GM12878 (cell line): ENCODE results near the gene CFAP97D2. TPM values are rescaled to one million over a fixed set of nuclear protein-coding genes. Genes with fewer than 3 reads are reported as not detected.

Source experiments
- ATAC-seq: fragments of 200-7000 bp; cut with Tn5 transposase; 3 replicates; pipeline ENCODE4 v1.9.1; 2020; ENCODE audit warnings: mild to moderate bottlenecking, moderate library complexity
- BruUV-seq: library from RNA; stranded (reverse); fragments of 400-500 nt; replicated peaks from 2 replicates; lab custom pipeline; 2021; lab: Mats Ljungman, UMichigan
- CTCF ChIA-PET: fragments of 300-600 bp; sonication (Branson Sonifier 250); formaldehyde crosslinking; extraction: SDS; loops from one replicate; lab custom pipeline; 2021; ENCODE audit warnings: inconsistent platforms; lab: Yijun Ruan, JAX
- POLR2A ChIA-PET: fragments of 350-600 bp; formaldehyde crosslinking; extraction: SDS; loops from one replicate; lab custom pipeline; 2021; ENCODE audit warnings: inconsistent platforms; lab: Charles Lee
- RAD21 ChIA-PET: fragments of 300-600 bp; sonication (Branson Sonifier 250); formaldehyde crosslinking; loops from one replicate; lab custom pipeline; 2023; ENCODE audit warnings: antibody characterized with exemption; ENCODE audit not compliant: unreplicated experiment; lab: Charles Lee
- SMC1A ChIA-PET: fragments of 300-600 bp; sonication (Branson Sonifier 250); formaldehyde crosslinking; loops from one replicate; lab custom pipeline; 2023; ENCODE audit not compliant: unreplicated experiment, uncharacterized antibody; lab: Charles Lee
- DNase-seq: peaks from one replicate; pipeline ENCODE4 v3.0.0-alpha.2; 2011; ENCODE audit warnings: low read depth, low spot score
- FAIRE-seq: peaks from 3 replicates; lab custom pipeline; 2011; peaks lifted over from hg19 to GRCh38; lab: Jason Lieb, UNC
- H2AFZ ChIP-seq: 2 replicates; pipeline ENCODE4 v1.6.0; 2011; ENCODE audit warnings: low read depth, low read length, control low read depth; ENCODE audit not compliant: control insufficient read depth
- H3K27ac ChIP-seq: 2 replicates; pipeline ENCODE4 v1.5.1; 2011; ENCODE audit warnings: control low read depth; ENCODE audit not compliant: control insufficient read depth, insufficient read depth
- H3K27me3 ChIP-seq, 2 experiments: replicated peaks in 1 of 2; 2 replicates each; pipeline versions ENCODE4 v1.6.0 to v1.6.1; 2011; ENCODE audit warnings: low read length in 1 of 2; ENCODE audit not compliant: control insufficient read depth in 2 of 2, insufficient read depth in 2 of 2
- H3K36me3 ChIP-seq, 2 experiments: 2 replicates each; pipeline ENCODE4 v1.5.1; 2011; ENCODE audit warnings: low read length in 1 of 2; ENCODE audit not compliant: control insufficient read depth in 2 of 2, insufficient read depth in 2 of 2
- H3K4me1 ChIP-seq: 2 replicates; pipeline ENCODE4 v1.6.1; 2011; ENCODE audit warnings: mild to moderate bottlenecking, low read length, moderate library complexity, mixed read lengths; ENCODE audit not compliant: control insufficient read depth, insufficient read depth
- H3K4me2 ChIP-seq: 2 replicates; pipeline ENCODE4 v1.6.0; 2011; ENCODE audit warnings: control low read depth; ENCODE audit not compliant: control insufficient read depth, insufficient read depth
- H3K4me3 ChIP-seq: fragments of 200-600 bp; sonication (generic); 2 replicates; pipeline ENCODE4 v1.5.1; 2016
- H3K79me2 ChIP-seq: 2 replicates; pipeline ENCODE4 v1.6.0; 2011; ENCODE audit warnings: low read length; ENCODE audit not compliant: control insufficient read depth, insufficient read depth
- H3K9ac ChIP-seq: 2 replicates; pipeline ENCODE4 v1.8.0; 2011; ENCODE audit warnings: low read length, control low read depth, mixed read lengths; ENCODE audit not compliant: control insufficient read depth, insufficient read depth
- H3K9me3 ChIP-seq: replicated peaks from 3 replicates; pipeline ENCODE4 v1.5.1; 2011; ENCODE audit warnings: mild to moderate bottlenecking, low read length; ENCODE audit not compliant: control insufficient read depth, insufficient read depth
- H4K20me1 ChIP-seq: 2 replicates; pipeline ENCODE4 v1.6.0; 2011; ENCODE audit not compliant: control insufficient read depth, insufficient read depth
- ASH2L ChIP-seq: fragments of 300-600, 200-600 bp; sonication (generic); IDR thresholded peaks from 2 replicates; pipeline ENCODE4 v1.6.1; 2017; ENCODE audit warnings: low read depth, mild to moderate bottlenecking, borderline replicate concordance
- ESRRA ChIP-seq: IDR thresholded peaks from 2 replicates; pipeline ENCODE4 v1.6.1; 2012; ENCODE audit warnings: mild to moderate bottlenecking, low read length, improper control_type of control experiment
- MEF2A ChIP-seq: IDR thresholded peaks from 2 replicates; pipeline ENCODE4 v1.6.1; 2011; ENCODE audit warnings: low read depth, mild to moderate bottlenecking, low read length, moderate library complexity; ENCODE audit not compliant: insufficient read depth
- MYB ChIP-seq: fragments of 150-350 bp; IDR thresholded peaks from 2 replicates; pipeline ENCODE4 v1.6.1; 2014; ENCODE audit warnings: mild to moderate bottlenecking, low read depth, low read length, borderline replicate concordance
- NR2C2 ChIP-seq: IDR thresholded peaks from 2 replicates; pipeline ENCODE4 v1.6.1; 2011; ENCODE audit warnings: borderline replicate concordance, low read depth; ENCODE audit not compliant: control insufficient read depth, insufficient read length
- PAX8 ChIP-seq: fragments of 450-650 bp; IDR thresholded peaks from 2 replicates; pipeline ENCODE4 v1.6.1; 2017; ENCODE audit warnings: mild to moderate bottlenecking, moderate library complexity
- POLR2AphosphoS2 ChIP-seq: IDR thresholded peaks from 2 replicates; pipeline ENCODE4 v1.6.1; 2011; ENCODE audit warnings: low read depth, mild to moderate bottlenecking, low read length, improper control_type of control experiment, moderate library complexity
- POLR2AphosphoS5 ChIP-seq: IDR thresholded peaks from 2 replicates; pipeline ENCODE4 v1.6.1; 2011; ENCODE audit warnings: mild to moderate bottlenecking, low read length, inconsistent platforms
- RUNX3 ChIP-seq: IDR thresholded peaks from 2 replicates; pipeline ENCODE4 v1.6.1; 2012; ENCODE audit warnings: low read length, inconsistent platforms
- SUPT20H ChIP-seq: IDR thresholded peaks from 2 replicates; pipeline ENCODE4 v1.6.1; 2011; ENCODE audit warnings: low read depth, mild to moderate bottlenecking, low read length, moderate library complexity, borderline replicate concordance; ENCODE audit not compliant: control insufficient read depth
- TCF3 ChIP-seq: IDR thresholded peaks from 2 replicates; pipeline ENCODE4 v1.6.1; 2012; ENCODE audit warnings: low read depth, mild to moderate bottlenecking, low read length, borderline replicate concordance; ENCODE audit not compliant: insufficient read depth
- TCF7 ChIP-seq: IDR thresholded peaks from 2 replicates; pipeline ENCODE4 v1.6.1; 2014; ENCODE audit warnings: antibody characterized with exemption, borderline replicate concordance
- WGBS: methylation state at CpG from one replicate; pipeline ENCODE4 v1.1.6; 2016; ENCODE audit warnings: low lambda C conversion rate; ENCODE audit not compliant: insufficient replicate concordance, insufficient coverage; ENCODE audit errors: missing lambda C conversion rate; 5-methylcytosine and 5-hydroxymethylcytosine counted together
- in situ Hi-C: fragments of 300-500 bp; cut with MboI; formaldehyde crosslinking; loops from 9 replicates; pipeline ENCODE4 v1.14.3; 2018; ENCODE audit warnings: mixed read lengths
- intact Hi-C: fragments of 100-400 bp; cut with micrococcal nuclease; formaldehyde crosslinking; loops from one replicate; pipeline ENCODE4 v1.14.2; 2022; ENCODE audit not compliant: unreplicated experiment
- polyA plus RNA-seq, 11 experiments: library from polyadenylated mRNA; depleted of rRNA in 4 of 11; unstranded in 6 of 11; stranded (reverse) in 5 of 11; fragments of >200 nt; fragmentation: Nextera tagmentation in 4 of 11; fragmentation: Illumina TruSeq in 1 of 11; extraction: Ambion mirVana in 4 of 11; extraction: Trizol in 1 of 11; gene quantifications; 1 replicate in 1 of 11; 2 replicates in 10 of 11; pipeline versions ENCODE4 v1.2.1 to v1.2.3, GENCODE V29; 2011 to 2016; ENCODE audit warnings: inconsistent platforms in 2 of 11, missing spikeins in 2 of 11, low read depth in 1 of 11
- total RNA-seq, 4 experiments: library from RNA; depleted of rRNA in 3 of 4; stranded (reverse); fragments of >200 nt in 3 of 4; fragmentation: Illumina TruSeq in 1 of 4; extraction: Trizol in 1 of 4; gene quantifications; 2 replicates each; pipeline versions ENCODE4 v1.2.1 to v1.2.3, GENCODE V29; 2013 to 2021
- TF ChIP-seq, protein P1 (sequence below): IDR thresholded peaks from 2 replicates; pipeline ENCODE4 v1.6.1; 2011; ENCODE audit warnings: mild to moderate bottlenecking, low read depth, low read length, moderate library complexity; ENCODE audit not compliant: insufficient replicate concordance
- TF ChIP-seq, protein P2 (sequence below): IDR thresholded peaks from 2 replicates; pipeline ENCODE4 v1.6.1; 2011; ENCODE audit warnings: borderline replicate concordance, low read depth, mild to moderate bottlenecking, moderate library complexity, mixed read lengths, low read length; ENCODE audit not compliant: insufficient read depth; ENCODE audit errors: extremely low read length
- TF ChIP-seq, protein P3 (sequence below): IDR thresholded peaks from 2 replicates; pipeline ENCODE4 v1.6.1; 2012; ENCODE audit warnings: mild to moderate bottlenecking, low read depth, low read length
- TF ChIP-seq, protein P4 (sequence below): fragments of 450-650 bp; IDR thresholded peaks from 2 replicates; pipeline ENCODE4 v1.6.1; 2017; ENCODE audit warnings: low read depth, mild to moderate bottlenecking, moderate library complexity

Gene CFAP97D2
- total and polyA plus RNA-seq, 10 of the 15 experiments (the other 5 are each of a cell fraction or from before 2014, with no cell fraction given): not detected

DNA sequence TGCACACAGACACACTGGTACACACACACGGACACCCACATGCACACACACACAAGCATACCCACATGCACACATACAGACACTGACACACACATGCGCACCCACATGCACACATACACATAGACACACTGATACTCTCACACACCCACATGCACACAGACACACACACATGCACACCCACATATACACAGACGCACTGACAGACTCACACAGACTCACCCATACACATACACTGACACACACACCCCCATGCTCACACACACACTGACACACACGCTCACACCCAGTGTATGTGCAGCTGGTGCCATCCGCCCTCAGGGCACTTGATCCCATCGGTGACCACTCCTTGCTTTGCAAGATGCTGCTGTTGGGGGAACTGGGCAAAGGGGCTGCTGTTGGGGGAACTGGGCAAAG is 36.9 kb upstream of the CFAP97D2 start:
- Histone ChIP-seq H3K27me3 (no peaks in the 10 kb centered on the region), H2AFZ (no peak overlapping the region), H3K79me2 (no peaks in the 10 kb centered on the region), H3K4me2 (no peak overlapping the region), H3K36me3 (no peaks in the 10 kb centered on the region), H3K4me3 (no peak overlapping the region), H4K20me1 (no peaks in the 10 kb centered on the region), H3K4me1 (peaks cover 41% of the 10 kb centered on the region), H3K9ac (no peak overlapping the region), H3K9me3 (no peaks in the 10 kb centered on the region), H3K27ac (no peak overlapping the region)
- in situ Hi-C loops: no loop called here
- intact Hi-C loops: loop anchor here (10.0 kb wide), 1 partner anchor 327 kb away; no protein-coding TSS in a partner anchor
- DNase-seq (no peak), ATAC-seq (no peak), FAIRE-seq (no peak)
- ChIA-PET POLR2A (no interaction called here), CTCF (no interaction called here), RAD21 (no interaction called here), SMC1A (no interaction called here)
- BruUV-seq: no TSS peak
- whole genome bisulfite sequencing: 95% methylated on average over 6 of the region's 6 CpGs
- TF ChIP-seq, protein P1, sequence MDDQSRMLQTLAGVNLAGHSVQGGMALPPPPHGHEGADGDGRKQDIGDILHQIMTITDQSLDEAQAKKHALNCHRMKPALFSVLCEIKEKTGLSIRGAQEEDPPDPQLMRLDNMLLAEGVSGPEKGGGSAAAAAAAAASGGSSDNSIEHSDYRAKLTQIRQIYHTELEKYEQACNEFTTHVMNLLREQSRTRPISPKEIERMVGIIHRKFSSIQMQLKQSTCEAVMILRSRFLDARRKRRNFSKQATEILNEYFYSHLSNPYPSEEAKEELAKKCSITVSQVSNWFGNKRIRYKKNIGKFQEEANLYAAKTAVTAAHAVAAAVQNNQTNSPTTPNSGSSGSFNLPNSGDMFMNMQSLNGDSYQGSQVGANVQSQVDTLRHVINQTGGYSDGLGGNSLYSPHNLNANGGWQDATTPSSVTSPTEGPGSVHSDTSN: peak; percentile 62
- TF ChIP-seq ESRRA: no peak
- TF ChIP-seq POLR2AphosphoS2: no peak
- TF ChIP-seq, protein P2, sequence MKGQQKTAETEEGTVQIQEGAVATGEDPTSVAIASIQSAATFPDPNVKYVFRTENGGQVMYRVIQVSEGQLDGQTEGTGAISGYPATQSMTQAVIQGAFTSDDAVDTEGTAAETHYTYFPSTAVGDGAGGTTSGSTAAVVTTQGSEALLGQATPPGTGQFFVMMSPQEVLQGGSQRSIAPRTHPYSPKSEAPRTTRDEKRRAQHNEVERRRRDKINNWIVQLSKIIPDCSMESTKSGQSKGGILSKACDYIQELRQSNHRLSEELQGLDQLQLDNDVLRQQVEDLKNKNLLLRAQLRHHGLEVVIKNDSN: no peak
- TF ChIP-seq SUPT20H: no peak
- no peak for TF ChIP-seq PAX8
- TF ChIP-seq TCF7: no peak
- no peak for TF ChIP-seq POLR2AphosphoS5
- TF ChIP-seq, protein P3, sequence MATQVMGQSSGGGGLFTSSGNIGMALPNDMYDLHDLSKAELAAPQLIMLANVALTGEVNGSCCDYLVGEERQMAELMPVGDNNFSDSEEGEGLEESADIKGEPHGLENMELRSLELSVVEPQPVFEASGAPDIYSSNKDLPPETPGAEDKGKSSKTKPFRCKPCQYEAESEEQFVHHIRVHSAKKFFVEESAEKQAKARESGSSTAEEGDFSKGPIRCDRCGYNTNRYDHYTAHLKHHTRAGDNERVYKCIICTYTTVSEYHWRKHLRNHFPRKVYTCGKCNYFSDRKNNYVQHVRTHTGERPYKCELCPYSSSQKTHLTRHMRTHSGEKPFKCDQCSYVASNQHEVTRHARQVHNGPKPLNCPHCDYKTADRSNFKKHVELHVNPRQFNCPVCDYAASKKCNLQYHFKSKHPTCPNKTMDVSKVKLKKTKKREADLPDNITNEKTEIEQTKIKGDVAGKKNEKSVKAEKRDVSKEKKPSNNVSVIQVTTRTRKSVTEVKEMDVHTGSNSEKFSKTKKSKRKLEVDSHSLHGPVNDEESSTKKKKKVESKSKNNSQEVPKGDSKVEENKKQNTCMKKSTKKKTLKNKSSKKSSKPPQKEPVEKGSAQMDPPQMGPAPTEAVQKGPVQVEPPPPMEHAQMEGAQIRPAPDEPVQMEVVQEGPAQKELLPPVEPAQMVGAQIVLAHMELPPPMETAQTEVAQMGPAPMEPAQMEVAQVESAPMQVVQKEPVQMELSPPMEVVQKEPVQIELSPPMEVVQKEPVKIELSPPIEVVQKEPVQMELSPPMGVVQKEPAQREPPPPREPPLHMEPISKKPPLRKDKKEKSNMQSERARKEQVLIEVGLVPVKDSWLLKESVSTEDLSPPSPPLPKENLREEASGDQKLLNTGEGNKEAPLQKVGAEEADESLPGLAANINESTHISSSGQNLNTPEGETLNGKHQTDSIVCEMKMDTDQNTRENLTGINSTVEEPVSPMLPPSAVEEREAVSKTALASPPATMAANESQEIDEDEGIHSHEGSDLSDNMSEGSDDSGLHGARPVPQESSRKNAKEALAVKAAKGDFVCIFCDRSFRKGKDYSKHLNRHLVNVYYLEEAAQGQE: no peak
- TF ChIP-seq, protein P4, sequence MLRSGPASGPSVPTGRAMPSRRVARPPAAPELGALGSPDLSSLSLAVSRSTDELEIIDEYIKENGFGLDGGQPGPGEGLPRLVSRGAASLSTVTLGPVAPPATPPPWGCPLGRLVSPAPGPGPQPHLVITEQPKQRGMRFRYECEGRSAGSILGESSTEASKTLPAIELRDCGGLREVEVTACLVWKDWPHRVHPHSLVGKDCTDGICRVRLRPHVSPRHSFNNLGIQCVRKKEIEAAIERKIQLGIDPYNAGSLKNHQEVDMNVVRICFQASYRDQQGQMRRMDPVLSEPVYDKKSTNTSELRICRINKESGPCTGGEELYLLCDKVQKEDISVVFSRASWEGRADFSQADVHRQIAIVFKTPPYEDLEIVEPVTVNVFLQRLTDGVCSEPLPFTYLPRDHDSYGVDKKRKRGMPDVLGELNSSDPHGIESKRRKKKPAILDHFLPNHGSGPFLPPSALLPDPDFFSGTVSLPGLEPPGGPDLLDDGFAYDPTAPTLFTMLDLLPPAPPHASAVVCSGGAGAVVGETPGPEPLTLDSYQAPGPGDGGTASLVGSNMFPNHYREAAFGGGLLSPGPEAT: no peak
- TF ChIP-seq MYB: no peak
- TF ChIP-seq TCF3: peak; percentile 10; the same call in 1 of the 2 replicates
- TF ChIP-seq NR2C2: no peak
- TF ChIP-seq ASH2L: no peak
- TF ChIP-seq MEF2A: no peak
- no peak for TF ChIP-seq RUNX3
